GM23338 (cell line): ENCODE measurements around the gene KCTD17. TPM values are rescaled to one million over a fixed set of nuclear protein-coding genes. Genes with fewer than 3 reads are reported as not detected.
A peak's percentile ranks its signal among the peaks of the same experiment; 100 is the strongest.

Source experiments
- ATAC-seq: fragments of 200-7000 bp; cut with Tn5 transposase; 3 replicates; pipeline ENCODE4 v1.9.1; 2020
- DNase-seq: peaks from one replicate; pipeline ENCODE4 v3.0.0-alpha.2; 2015; ENCODE audit warnings: low spot score
- H2AFZ ChIP-seq: fragments of 200-600 bp; sonication (generic); 2 replicates; pipeline ENCODE4 v1.8.0; 2016; ENCODE audit warnings: antibody characterized with exemption, mild to moderate bottlenecking, moderate library complexity
- H3F3A ChIP-seq: fragments of 200-600 bp; sonication (generic); replicated peaks from 2 replicates; pipeline ENCODE4 v1.8.0; 2017; ENCODE audit warnings: antibody characterized with exemption, mixed run types, low read depth
- H3K27ac ChIP-seq: fragments of 200-600 bp; sonication (generic); 2 replicates; pipeline ENCODE4 v1.6.1; 2016; ENCODE audit warnings: low read depth
- H3K27me3 ChIP-seq: fragments of 200-600 bp; sonication (generic); 2 replicates; pipeline ENCODE4 v1.8.0; 2016; ENCODE audit warnings: mild to moderate bottlenecking, mixed run types, moderate library complexity; ENCODE audit not compliant: insufficient read depth
- H3K36me3 ChIP-seq: fragments of 200-600 bp; sonication (generic); 2 replicates; pipeline ENCODE4 v1.8.0; 2016; ENCODE audit warnings: mild to moderate bottlenecking; ENCODE audit not compliant: insufficient read depth
- H3K4me1 ChIP-seq: fragments of 200-600 bp; sonication (generic); 2 replicates; pipeline ENCODE4 v1.8.0; 2016; ENCODE audit warnings: mild to moderate bottlenecking, moderate library complexity; ENCODE audit not compliant: insufficient read depth
- H3K4me2 ChIP-seq: fragments of 200-600 bp; sonication (generic); 2 replicates; pipeline ENCODE4 v1.7.1; 2017; ENCODE audit warnings: mixed run types
- H3K4me3 ChIP-seq: fragments of 200-600 bp; sonication (generic); 2 replicates; pipeline ENCODE4 v1.6.1; 2016; ENCODE audit warnings: mixed run types
- H3K79me2 ChIP-seq: fragments of 200-600 bp; sonication (generic); replicated peaks from 2 replicates; pipeline ENCODE4 v1.8.0; 2017; ENCODE audit warnings: mild to moderate bottlenecking; ENCODE audit not compliant: insufficient read depth
- H3K9me2 ChIP-seq: fragments of 200-600 bp; sonication (generic); 2 replicates; pipeline ENCODE4 v1.8.0; 2017; ENCODE audit not compliant: insufficient read depth
- H4K20me1 ChIP-seq: fragments of 200-600 bp; sonication (generic); replicated peaks from 2 replicates; pipeline ENCODE4 v1.8.0; 2017; ENCODE audit warnings: mild to moderate bottlenecking; ENCODE audit not compliant: insufficient read depth
- H3K27ac Mint-ChIP-seq: 2 replicates; pipeline ENCODE4 v1.8.0; 2020; ENCODE audit warnings: inconsistent platforms, mild to moderate bottlenecking, moderate library complexity, mixed read lengths
- H3K27me3 Mint-ChIP-seq: 3 replicates; pipeline ENCODE4 v1.8.0; 2022; ENCODE audit warnings: low read depth, mild to moderate bottlenecking, moderate library complexity, mixed read lengths, inconsistent platforms; ENCODE audit not compliant: insufficient read depth, poor library complexity
- H3K36me3 Mint-ChIP-seq: 3 replicates; pipeline ENCODE4 v1.8.0; 2021; ENCODE audit warnings: low read depth, mild to moderate bottlenecking, inconsistent platforms, moderate library complexity, mixed read lengths
- H3K4me1 Mint-ChIP-seq: 3 replicates; pipeline ENCODE4 v1.8.0; 2020; ENCODE audit warnings: mild to moderate bottlenecking, inconsistent platforms, mixed read lengths
- H3K4me3 Mint-ChIP-seq: 3 replicates; pipeline ENCODE4 v1.8.0; 2021; ENCODE audit warnings: moderate library complexity, mild to moderate bottlenecking, inconsistent platforms, mixed read lengths
- H3K9me3 Mint-ChIP-seq: 3 replicates; pipeline ENCODE4 v1.8.0; 2020; ENCODE audit warnings: moderate library complexity, mild to moderate bottlenecking, inconsistent platforms, mixed read lengths
- EZH2 ChIP-seq: fragments of 200-600 bp; sonication (generic); IDR thresholded peaks from one replicate; pipeline ENCODE4 v1.8.0; 2017; ENCODE audit warnings: antibody characterized with exemption, mild to moderate bottlenecking, low read depth; ENCODE audit not compliant: unreplicated experiment
- NANOG ChIP-seq: IDR thresholded peaks from 2 replicates; pipeline ENCODE4 v1.6.1; 2016; ENCODE audit warnings: antibody characterized with exemption, borderline replicate concordance
- POLR2AphosphoS5 ChIP-seq: IDR thresholded peaks from 2 replicates; pipeline ENCODE4 v1.6.1; 2016; ENCODE audit warnings: antibody characterized with exemption, low read depth
- STAT1 ChIP-seq: IDR thresholded peaks from one replicate; pipeline ENCODE4 v1.6.1; 2016; ENCODE audit warnings: antibody characterized with exemption; ENCODE audit not compliant: unreplicated experiment
- polyA plus RNA-seq: library from polyadenylated mRNA; unstranded; fragments of >200 nt; fragmentation: Nextera tagmentation; extraction: Ambion mirVana; gene quantifications from 2 replicates; pipeline ENCODE4 v1.2.1, GENCODE V29; 2016
- total RNA-seq: library from RNA; depleted of rRNA; stranded (reverse); fragments of >200 nt; shearing (Covaris generic); gene quantifications from 2 replicates; pipeline ENCODE4 v1.2.3, GENCODE V29; 2014
- TF ChIP-seq, protein P1 (sequence below), 2 experiments: fragments of 200-600 bp in 1 of 2; sonication (generic) in 1 of 2; conservative IDR thresholded peaks; 2 replicates each; pipeline versions ENCODE4 v1.5.1 to v1.6.1; 2016 to 2017; ENCODE audit warnings: antibody characterized with exemption in 2 of 2, low read depth in 2 of 2, mild to moderate bottlenecking in 2 of 2, moderate library complexity in 1 of 2
- TF ChIP-seq, protein P2 (sequence below): IDR thresholded peaks from 2 replicates; pipeline ENCODE4 v1.6.1; 2016; ENCODE audit warnings: antibody characterized with exemption

KCTD17 gene
- total and polyA plus RNA-seq, 2 experiments from 2014 or later = 25.1 to 35.0 TPM

DNA sequence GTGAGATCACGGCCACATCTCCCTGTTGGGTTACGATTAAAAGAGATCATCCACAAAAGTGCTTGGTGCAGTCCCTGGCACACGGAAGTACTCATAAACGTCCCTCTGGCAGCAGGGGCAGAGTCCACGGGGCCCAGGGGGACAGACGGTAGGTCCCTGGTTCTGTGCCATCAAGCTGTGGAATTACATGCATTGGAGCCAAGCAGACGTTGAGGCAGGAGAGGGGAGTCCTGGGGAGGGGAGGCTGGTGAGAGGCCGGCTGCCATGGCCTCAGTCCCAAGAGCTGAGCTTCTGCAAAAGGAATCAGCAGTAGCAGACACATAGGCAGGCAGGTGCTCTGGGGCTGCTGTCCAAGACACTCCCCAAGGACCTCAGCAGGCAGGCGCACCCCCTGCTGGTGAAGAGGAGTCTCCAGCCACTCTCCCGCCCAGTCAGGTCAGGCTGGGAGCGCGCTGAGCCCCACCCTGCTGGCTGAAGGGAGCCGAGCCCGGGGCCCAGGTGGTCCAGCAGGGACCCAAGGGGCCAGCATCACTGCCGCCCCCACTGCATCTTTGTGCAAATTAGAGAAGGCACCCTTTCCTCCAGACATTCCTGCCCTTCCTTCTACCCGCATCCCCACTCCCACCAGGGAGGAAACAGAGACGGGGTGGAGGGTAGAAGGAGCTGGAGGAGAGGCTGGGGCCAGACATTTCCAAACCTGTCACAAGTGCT lies 7.6 kb upstream of the KCTD17 start:
- Mint-ChIP-seq H3K27me3 (peaks cover 6% of the 10 kb centered on the region), H3K4me1 (peaks cover 19% of the 10 kb centered on the region), H3K4me3 (no peak overlapping the region), H3K27ac (no peak overlapping the region), H3K9me3 (no peaks in the 10 kb centered on the region; the same call in 2 of the 3 replicates), H3K36me3 (no peaks in the 10 kb centered on the region)
- Histone ChIP-seq H2AFZ (no peak overlapping the region), H3K79me2 (no peaks in the 10 kb centered on the region), H3K27ac (no peak overlapping the region), H3K4me3 (no peak overlapping the region), H3K4me1 (no peaks in the 10 kb centered on the region; the same call in 1 of the 2 replicates), H3K36me3 (no peaks in the 10 kb centered on the region), H3K27me3 (no peaks in the 10 kb centered on the region), H3F3A (no peaks in the 10 kb centered on the region), H3K4me2 (no peak overlapping the region), H4K20me1 (no peaks in the 10 kb centered on the region), H3K9me2 (no peaks in the 10 kb centered on the region)
- TF ChIP-seq, protein P1, sequence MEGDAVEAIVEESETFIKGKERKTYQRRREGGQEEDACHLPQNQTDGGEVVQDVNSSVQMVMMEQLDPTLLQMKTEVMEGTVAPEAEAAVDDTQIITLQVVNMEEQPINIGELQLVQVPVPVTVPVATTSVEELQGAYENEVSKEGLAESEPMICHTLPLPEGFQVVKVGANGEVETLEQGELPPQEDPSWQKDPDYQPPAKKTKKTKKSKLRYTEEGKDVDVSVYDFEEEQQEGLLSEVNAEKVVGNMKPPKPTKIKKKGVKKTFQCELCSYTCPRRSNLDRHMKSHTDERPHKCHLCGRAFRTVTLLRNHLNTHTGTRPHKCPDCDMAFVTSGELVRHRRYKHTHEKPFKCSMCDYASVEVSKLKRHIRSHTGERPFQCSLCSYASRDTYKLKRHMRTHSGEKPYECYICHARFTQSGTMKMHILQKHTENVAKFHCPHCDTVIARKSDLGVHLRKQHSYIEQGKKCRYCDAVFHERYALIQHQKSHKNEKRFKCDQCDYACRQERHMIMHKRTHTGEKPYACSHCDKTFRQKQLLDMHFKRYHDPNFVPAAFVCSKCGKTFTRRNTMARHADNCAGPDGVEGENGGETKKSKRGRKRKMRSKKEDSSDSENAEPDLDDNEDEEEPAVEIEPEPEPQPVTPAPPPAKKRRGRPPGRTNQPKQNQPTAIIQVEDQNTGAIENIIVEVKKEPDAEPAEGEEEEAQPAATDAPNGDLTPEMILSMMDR (conservative IDR thresholded peaks at IDR 0.05; ENCODE audit: low read depth in 2 of 2) = peak; percentile 44 to 67
- TF ChIP-seq POLR2AphosphoS5 = no peak
- DNase-seq (peak; percentile 68), ATAC-seq (peak; percentile 84)

DNA sequence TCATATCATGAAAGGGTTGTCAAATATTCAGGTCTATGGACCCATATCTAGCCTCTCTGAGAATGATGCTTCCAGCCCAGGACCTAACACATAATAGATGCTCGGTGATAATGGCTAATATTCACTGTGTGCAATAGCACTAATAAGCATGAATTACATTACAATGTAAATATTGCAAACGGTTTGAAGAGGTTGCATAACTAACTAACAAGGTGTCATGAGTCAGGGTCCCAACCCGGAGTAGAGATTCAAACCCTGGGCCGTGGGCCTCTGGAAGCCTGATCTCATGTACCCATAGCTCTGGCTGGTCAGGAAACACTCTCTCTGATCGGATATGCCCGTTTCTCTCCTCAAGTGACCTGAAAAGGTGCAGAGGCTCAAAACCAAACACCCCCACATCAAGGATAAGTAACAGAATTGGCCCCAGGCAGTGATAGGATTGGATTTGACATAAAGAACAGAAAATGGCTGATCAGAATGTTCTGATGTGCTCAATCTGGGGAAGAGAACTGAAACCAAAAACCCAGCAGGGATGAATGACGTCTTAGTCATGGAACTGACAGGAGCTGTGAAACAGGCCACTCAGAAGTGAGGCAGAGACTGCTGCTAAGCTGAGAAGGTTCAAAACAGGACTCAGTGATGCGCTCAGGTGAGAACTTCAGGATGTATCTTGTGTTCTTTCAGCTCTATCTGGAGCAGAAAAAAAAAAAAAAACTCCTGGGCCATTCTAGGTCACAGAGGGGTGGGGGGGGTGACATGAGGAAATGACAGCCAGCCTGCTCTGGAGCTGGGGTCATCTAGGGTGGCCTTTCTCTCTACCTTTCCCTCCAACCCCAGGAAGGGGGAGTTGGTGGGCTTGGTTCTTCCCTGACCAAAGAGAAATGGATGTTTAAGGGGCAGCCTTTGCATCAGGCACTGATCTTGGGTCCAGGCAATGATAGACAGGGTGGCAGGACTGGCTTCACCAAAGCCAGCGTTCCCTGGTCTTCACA lies 6.6 kb upstream of the KCTD17 start:
- no peak overlapping the region for H3K4me3 ChIP-seq
- Mint-ChIP-seq H3K4me3 (no peak overlapping the region), H3K27ac (no peak overlapping the region), H3K27me3 (peaks cover 7% of the 10 kb centered on the region), H3K36me3 (no peaks in the 10 kb centered on the region), H3K9me3 (no peaks in the 10 kb centered on the region; the same call in 2 of the 3 replicates), H3K4me1 (peaks cover 19% of the 10 kb centered on the region)
- no peak overlapping the region for H2AFZ ChIP-seq
- no peak overlapping the region for H3K4me2 ChIP-seq
- TF ChIP-seq STAT1 = no peak
- TF ChIP-seq, protein P2, sequence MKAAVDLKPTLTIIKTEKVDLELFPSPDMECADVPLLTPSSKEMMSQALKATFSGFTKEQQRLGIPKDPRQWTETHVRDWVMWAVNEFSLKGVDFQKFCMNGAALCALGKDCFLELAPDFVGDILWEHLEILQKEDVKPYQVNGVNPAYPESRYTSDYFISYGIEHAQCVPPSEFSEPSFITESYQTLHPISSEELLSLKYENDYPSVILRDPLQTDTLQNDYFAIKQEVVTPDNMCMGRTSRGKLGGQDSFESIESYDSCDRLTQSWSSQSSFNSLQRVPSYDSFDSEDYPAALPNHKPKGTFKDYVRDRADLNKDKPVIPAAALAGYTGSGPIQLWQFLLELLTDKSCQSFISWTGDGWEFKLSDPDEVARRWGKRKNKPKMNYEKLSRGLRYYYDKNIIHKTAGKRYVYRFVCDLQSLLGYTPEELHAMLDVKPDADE = no peak
- TF ChIP-seq NANOG = no peak
- no peak for TF ChIP-seq EZH2
- H3K27ac ChIP-seq = no peak overlapping the region
- H3F3A ChIP-seq = no peaks in the 10 kb centered on the region
- no peak for DNase-seq
- no peaks in the 10 kb centered on the region for H3K36me3 ChIP-seq
- no peaks in the 10 kb centered on the region for H3K9me2 ChIP-seq
- H3K27me3 ChIP-seq = no peaks in the 10 kb centered on the region
- H4K20me1 ChIP-seq = no peaks in the 10 kb centered on the region
- no peaks in the 10 kb centered on the region; the same call in 1 of the 2 replicates for H3K4me1 ChIP-seq
- H3K79me2 ChIP-seq = no peaks in the 10 kb centered on the region
- no peak for ATAC-seq
